Gastroesophageal sphincter (tissue), 3 donors: ENCODE data around the gene TSKU.

Experiments
- CTCF ChIP-seq, 4 experiments: fragments of 200-600 bp in 2 of 4; fragments of 450-650 bp in 2 of 4; sonication (generic) in 1 of 4; IDR thresholded peaks; one replicate each; pipeline ENCODE4 v1.5.1; 2017 to 2019; ENCODE audit warnings: antibody characterized with exemption in 4 of 4, mild to moderate bottlenecking in 2 of 4, moderate library complexity in 2 of 4
- EP300 ChIP-seq: sonication (generic); formaldehyde crosslinking; IDR thresholded peaks from one replicate; pipeline ENCODE4 v1.6.1; 2017; ENCODE audit warnings: antibody characterized with exemption, mild to moderate bottlenecking

DNA sequence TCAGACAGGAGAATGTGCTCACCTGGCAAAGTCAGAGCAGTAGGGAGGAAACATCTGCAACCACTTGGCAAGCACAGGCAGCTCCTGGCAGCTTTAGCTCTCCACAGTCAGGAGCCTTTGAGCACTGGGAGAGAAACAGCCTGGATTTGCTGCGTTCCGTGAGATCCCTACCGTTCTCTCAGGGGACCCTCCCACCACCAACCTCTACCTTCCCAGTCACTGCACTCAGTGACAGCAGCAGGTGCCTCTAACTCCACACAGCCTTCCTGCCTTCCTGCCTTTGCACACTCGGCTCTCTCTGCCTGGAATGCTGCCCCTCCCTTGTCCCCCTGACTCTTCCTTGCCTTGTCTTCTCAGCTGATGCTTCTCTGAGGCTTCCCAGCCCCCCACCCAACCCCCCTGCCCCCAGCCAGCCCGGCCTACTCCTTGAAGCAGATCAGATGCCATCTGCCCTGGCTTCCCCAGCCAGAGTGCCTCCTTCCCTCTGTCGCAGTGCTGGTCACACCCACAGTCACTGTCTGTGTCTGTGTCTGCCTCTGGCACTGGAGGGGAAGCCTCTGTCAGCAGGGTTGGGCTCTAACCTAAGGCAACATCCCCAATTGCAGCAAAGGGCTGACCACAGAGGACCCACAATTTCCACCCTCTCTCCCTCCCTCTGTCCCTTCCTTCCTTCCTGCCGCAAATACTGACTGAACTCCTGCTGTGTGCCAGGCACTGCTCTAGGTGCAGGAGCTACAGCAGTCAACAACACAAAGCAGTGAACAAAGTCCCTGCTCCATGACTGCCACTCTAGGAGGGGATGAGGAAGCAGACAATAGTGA lies 14.9 kb upstream of the TSKU start:
- no peak for TF ChIP-seq CTCF (IDR thresholded peaks at IDR 0.05)
- TF ChIP-seq EP300: no peak
